ENCODE results near the gene AP3B1.

AP3B1 gene

DNA sequence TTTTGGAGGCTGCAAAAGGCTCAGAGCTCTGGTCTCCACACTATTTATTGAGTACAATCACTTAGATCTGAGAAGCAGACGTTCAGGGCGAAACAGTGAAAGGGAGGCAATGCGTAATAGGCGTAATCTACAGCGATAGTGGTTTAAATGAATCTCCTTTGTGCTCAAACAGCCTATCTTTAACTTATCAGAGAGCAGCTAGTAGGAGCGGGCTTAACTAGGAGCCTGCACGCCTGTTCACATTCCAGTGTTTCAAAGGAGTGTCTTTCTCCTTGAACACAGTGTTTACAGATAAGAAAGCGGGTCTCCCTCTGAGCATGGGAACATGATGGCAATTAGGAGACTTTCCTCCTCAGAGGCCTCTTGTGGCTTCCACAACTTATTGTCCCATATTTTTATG, 49.4 kb downstream of the AP3B1 start:
- H3K4me3 ChIP-seq (ENCODE audit: low read length), result no peak overlapping the region
- TF ChIP-seq, protein P1, sequence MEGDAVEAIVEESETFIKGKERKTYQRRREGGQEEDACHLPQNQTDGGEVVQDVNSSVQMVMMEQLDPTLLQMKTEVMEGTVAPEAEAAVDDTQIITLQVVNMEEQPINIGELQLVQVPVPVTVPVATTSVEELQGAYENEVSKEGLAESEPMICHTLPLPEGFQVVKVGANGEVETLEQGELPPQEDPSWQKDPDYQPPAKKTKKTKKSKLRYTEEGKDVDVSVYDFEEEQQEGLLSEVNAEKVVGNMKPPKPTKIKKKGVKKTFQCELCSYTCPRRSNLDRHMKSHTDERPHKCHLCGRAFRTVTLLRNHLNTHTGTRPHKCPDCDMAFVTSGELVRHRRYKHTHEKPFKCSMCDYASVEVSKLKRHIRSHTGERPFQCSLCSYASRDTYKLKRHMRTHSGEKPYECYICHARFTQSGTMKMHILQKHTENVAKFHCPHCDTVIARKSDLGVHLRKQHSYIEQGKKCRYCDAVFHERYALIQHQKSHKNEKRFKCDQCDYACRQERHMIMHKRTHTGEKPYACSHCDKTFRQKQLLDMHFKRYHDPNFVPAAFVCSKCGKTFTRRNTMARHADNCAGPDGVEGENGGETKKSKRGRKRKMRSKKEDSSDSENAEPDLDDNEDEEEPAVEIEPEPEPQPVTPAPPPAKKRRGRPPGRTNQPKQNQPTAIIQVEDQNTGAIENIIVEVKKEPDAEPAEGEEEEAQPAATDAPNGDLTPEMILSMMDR (conservative IDR thresholded peaks at IDR 0.05; ENCODE audit: low read length), result no peak
- DNase-seq (ENCODE audit: low read depth), result no peak

DNA sequence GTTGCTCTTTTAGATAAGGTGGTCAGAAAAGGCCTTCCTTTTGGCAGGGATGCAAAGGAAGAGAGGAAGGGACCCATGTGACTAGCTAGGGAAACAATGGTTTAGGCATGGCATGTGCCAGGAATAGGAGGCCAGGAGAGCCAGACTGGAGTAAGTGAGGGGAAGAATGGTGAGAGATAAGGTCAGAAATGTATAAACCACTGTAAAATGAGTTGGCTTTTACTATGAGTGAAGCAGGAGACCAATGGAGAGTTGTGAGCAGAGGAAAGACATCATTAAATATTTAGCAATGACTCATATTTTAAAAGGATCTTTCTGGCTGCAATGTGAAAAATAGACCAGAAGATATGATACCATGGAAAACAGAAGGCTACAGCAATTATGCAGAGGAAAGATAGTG, 50.9 kb downstream of the AP3B1 start:
- DNase-seq (ENCODE audit: low read depth), result peak; percentile 51

DNA sequence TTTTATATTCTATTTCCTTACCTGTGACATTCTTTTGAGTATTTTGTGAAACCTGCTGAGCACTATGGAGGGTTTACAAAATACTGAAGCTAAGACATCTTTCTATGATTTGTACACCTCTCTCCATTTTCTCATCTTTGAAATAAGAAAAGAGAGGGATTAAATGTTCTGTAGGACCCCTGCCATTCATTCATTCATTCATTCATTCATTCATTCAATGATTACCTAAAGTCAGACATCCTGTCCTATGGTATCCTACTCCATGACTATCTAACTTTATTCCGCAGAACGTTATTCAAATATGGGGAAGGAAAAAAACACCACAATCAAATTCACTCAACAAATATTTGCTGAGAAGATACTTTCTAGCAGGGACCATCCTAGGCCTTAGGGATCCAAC, 51.4 kb downstream of the AP3B1 start:
- no peak for DNase-seq (ENCODE audit: low read depth)
- no peak overlapping the region for H3K4me3 ChIP-seq (ENCODE audit: low read length)
- TF ChIP-seq, protein P1 (conservative IDR thresholded peaks at IDR 0.05; ENCODE audit: low read length), result no peak

More for the DNA sequence above, 50.9 kb downstream of the AP3B1 start:
- TF ChIP-seq, protein P1 (conservative IDR thresholded peaks at IDR 0.05; ENCODE audit: low read length), result no peak
- no peak overlapping the region for H3K4me3 ChIP-seq (ENCODE audit: low read length)

DNA sequence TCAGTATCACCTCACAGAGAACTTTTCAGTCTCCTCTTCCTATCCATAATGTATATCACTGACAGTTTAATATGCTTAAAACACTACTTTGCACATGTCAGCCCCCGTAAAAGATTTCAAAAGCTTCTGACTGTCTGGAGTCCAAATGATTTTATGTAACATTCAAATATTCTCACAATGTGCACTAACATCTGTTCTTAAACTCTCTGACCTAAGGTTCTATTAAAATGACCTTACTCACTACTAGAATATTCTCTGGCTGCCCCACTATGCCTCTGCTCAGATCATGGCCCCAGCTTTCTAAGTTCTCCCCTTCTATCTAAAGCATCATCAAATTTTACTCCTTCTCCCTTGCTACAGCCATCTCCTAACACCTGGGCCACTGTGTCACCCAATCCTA, 52.5 kb downstream of the AP3B1 start:
- no peak overlapping the region for H3K4me3 ChIP-seq (ENCODE audit: low read length)
- peak; percentile 38 for DNase-seq (ENCODE audit: low read depth)
- TF ChIP-seq, protein P1 (conservative IDR thresholded peaks at IDR 0.05; ENCODE audit: low read length), result no peak

DNA sequence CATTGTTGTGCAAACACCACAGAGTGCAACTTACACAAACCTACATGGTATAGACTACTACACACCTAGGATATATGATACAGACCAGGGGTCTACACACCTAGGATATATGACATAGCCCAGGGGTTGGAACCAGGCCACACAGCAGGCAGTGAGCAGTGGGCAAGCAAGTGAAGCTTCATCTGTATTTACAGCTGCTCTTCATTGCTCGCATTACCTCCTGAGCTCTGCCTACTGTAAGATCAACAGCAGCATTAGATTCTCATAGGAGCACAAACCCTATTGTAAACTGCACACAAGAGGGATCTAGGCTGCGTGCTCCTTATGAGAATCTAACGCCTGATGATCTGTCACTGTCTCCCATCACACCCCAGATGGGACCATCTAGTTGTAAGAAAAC, 56.6 kb downstream of the AP3B1 start:
- TF ChIP-seq, protein P1 (conservative IDR thresholded peaks at IDR 0.05; ENCODE audit: low read length), result no peak
- H3K4me3 ChIP-seq (ENCODE audit: low read length), result no peak overlapping the region
- DNase-seq (ENCODE audit: low read depth), result no peak

DNA sequence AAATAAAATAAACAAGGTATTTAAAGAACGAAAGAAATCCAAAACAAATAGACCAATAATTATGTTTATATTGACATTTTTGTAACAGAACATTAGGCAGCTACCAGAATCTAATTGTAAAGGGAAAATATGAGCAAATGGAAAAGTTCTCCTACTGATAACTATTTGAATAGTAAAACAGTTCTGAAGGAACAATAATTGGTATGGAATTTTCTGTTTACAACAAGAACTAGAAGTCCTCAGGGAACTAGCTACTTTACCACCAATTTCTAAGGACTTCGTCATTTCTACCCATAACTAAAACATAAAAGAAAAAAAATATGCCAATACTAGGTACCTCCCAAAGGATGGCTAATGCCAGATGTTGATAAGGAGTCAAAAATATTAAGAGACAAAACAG, 58.5 kb downstream of the AP3B1 start:
- H3K4me3 ChIP-seq (ENCODE audit: low read length), result no peak overlapping the region
- no peak for DNase-seq (ENCODE audit: low read depth)
- TF ChIP-seq, protein P1 (conservative IDR thresholded peaks at IDR 0.05; ENCODE audit: low read length), result no peak

DNA sequence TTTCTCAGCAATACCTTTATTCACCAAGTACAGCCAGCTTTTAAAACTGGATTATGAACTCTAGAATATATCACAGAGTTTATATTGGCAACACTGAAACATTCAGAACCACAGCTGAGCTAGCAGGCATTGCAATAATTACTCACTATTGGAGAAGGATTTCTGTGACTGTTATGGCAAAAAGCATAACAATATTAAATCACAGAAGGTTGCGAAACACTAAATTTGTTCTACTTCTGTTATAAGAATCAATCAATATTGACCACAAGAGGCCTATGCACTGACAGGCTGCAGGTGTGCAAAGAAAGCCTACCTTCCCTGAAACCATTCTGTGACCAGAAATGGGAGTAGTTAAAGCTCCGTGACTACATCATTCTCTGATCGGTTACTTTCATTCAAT, 59.2 kb downstream of the AP3B1 start:
- H3K4me3 ChIP-seq (ENCODE audit: low read length), result no peak overlapping the region
- DNase-seq (ENCODE audit: low read depth), result peak; percentile 41
- TF ChIP-seq, protein P1 (conservative IDR thresholded peaks at IDR 0.05; ENCODE audit: low read length), result no peak
